Uterus (tissue), 4 donors: Measurements from ENCODE around the gene EVI5. TPM values are rescaled to one million over a fixed set of nuclear protein-coding genes. Genes with fewer than 3 reads are reported as not detected.

Experiments
- DNase-seq, 2 donors: peaks; one replicate each; pipeline ENCODE4 v3.0.0-alpha.2; 2019 to 2020
- H3K27ac ChIP-seq, 2 donors: fragments of 200-600 bp; sonication (generic); 1 replicate in 1 of 2; 2 replicates in 1 of 2; pipeline ENCODE4 v1.5.1; 2016 to 2018
- H3K27me3 ChIP-seq, 2 donors: fragments of 200-600 bp; sonication (generic); one replicate each; pipeline ENCODE4 v1.5.1; 2018 to 2019; ENCODE audit warnings: control low read depth in 1 of 2
- H3K36me3 ChIP-seq, 2 donors: fragments of 200-600 bp; sonication (generic); one replicate each; pipeline ENCODE4 v1.5.1; 2019; ENCODE audit warnings: control low read depth in 1 of 2
- H3K4me1 ChIP-seq, 2 donors: fragments of 200-600 bp; sonication (generic); one replicate each; pipeline ENCODE4 v1.5.1; 2018 to 2019; ENCODE audit warnings: control low read depth in 1 of 2
- H3K4me3 ChIP-seq, 2 donors: fragments of 200-600 bp; sonication (generic); 1 replicate in 1 of 2; 2 replicates in 1 of 2; pipeline ENCODE4 v1.5.1; 2018 to 2019; ENCODE audit warnings: mild to moderate bottlenecking in 1 of 2
- H3K9me3 ChIP-seq, 2 donors: fragments of 200-600 bp; sonication (generic); one replicate each; pipeline ENCODE4 v1.5.1; 2019; ENCODE audit warnings: control low read depth in 1 of 2
- CTCF ChIP-seq, 4 experiments: fragments of 200-600 bp in 2 of 4; fragments of 450-650 bp in 2 of 4; sonication (generic) in 2 of 4; IDR thresholded peaks; one replicate each; pipeline ENCODE4 v1.5.1; 2016 to 2019; ENCODE audit warnings: antibody characterized with exemption in 4 of 4, mild to moderate bottlenecking in 2 of 4, moderate library complexity in 1 of 4
- POLR2A ChIP-seq, 2 donors: fragments of 450-650 bp; IDR thresholded peaks; one replicate each; pipeline ENCODE4 v1.6.1; 2016; ENCODE audit warnings: antibody characterized with exemption in 2 of 2, mild to moderate bottlenecking in 1 of 2, moderate library complexity in 1 of 2
- intact Hi-C: fragments of 100-400 bp; cut with DNase I; formaldehyde crosslinking; loops from one replicate; pipeline ENCODE4 v1.15.1; 2023; ENCODE audit warnings: low total_unique reads
- total RNA-seq, 4 donors: library from RNA; depleted of rRNA in 3 of 4; stranded (reverse); fragments of >200 nt in 3 of 4; gene quantifications; one replicate each; pipeline versions ENCODE4 v1.1.0 to v1.2.4, GENCODE V29; 2014 to 2023
- donor health status: DM: yes; HTN: yes; CAD: no.

Gene EVI5
- total RNA-seq, 4 donors from 2014 or later, result 53.0 to 112 (median 58.4) TPM

GRCh38 chr1:92478393-92478792, 306.5 kb downstream of the EVI5 start:
- peaks cover 0 to 18% of the 10 kb centered on the region in 2 donors for H3K4me1 ChIP-seq
- no peak for TF ChIP-seq POLR2A (IDR thresholded peaks at IDR 0.05)
- TF ChIP-seq CTCF (IDR thresholded peaks at IDR 0.05), result no peak
- DNase-seq, result no peak
- intact Hi-C loops, result no loop called here
- H3K36me3 ChIP-seq, result no peaks in the 10 kb centered on the region
- H3K27me3 ChIP-seq, result peaks cover 0 to 29% of the 10 kb centered on the region in 2 donors
- no peak overlapping the region for H3K27ac ChIP-seq
- H3K4me3 ChIP-seq, result no peak overlapping the region
- H3K9me3 ChIP-seq, result no peaks in the 10 kb centered on the region

- DNase-seq, result no peak
- Histone ChIP-seq H3K4me3 (no peak overlapping the region), H3K9me3 (no peaks in the 10 kb centered on the region), H3K27ac (no peak overlapping the region), H3K36me3 (no peaks in the 10 kb centered on the region), H3K27me3 (peaks cover 0 to 9% of the 10 kb centered on the region in 2 donors), H3K4me1 (peaks cover 0 to 5% of the 10 kb centered on the region in 2 donors)
- TF ChIP-seq POLR2A (IDR thresholded peaks at IDR 0.05) (no peak), CTCF (IDR thresholded peaks at IDR 0.05) (no peak)
- intact Hi-C loops, result no loop called here
Measured at GRCh38 chr1:92476071-92476631, 308.8 kb downstream of the EVI5 start.

GRCh38 chr1:92475029-92475428, 309.9 kb downstream of the EVI5 start:
- intact Hi-C loops, result no loop called here
- TF ChIP-seq CTCF (IDR thresholded peaks at IDR 0.05) (no peak), POLR2A (IDR thresholded peaks at IDR 0.05) (no peak)
- H3K27me3 ChIP-seq, result peaks cover 0 to 1% of the 10 kb centered on the region in 2 donors
- H3K4me1 ChIP-seq, result no peaks in the 10 kb centered on the region
- no peak overlapping the region for H3K4me3 ChIP-seq
- H3K27ac ChIP-seq, result no peak overlapping the region
- H3K9me3 ChIP-seq, result no peaks in the 10 kb centered on the region
- no peak for DNase-seq
- no peaks in the 10 kb centered on the region for H3K36me3 ChIP-seq

GRCh38 chr1:92473781-92474495, 311.0 kb downstream of the EVI5 start:
- Histone ChIP-seq H3K27ac (no peak overlapping the region), H3K4me1 (no peaks in the 10 kb centered on the region), H3K36me3 (no peaks in the 10 kb centered on the region), H3K27me3 (no peaks in the 10 kb centered on the region), H3K9me3 (no peaks in the 10 kb centered on the region), H3K4me3 (no peak overlapping the region)
- TF ChIP-seq CTCF (IDR thresholded peaks at IDR 0.05) (no peak), POLR2A (IDR thresholded peaks at IDR 0.05) (no peak)
- intact Hi-C loops, result no loop called here
- no peak for DNase-seq

- Histone ChIP-seq H3K27me3 (no peaks in the 10 kb centered on the region), H3K4me3 (no peak overlapping the region), H3K36me3 (no peaks in the 10 kb centered on the region), H3K4me1 (no peaks in the 10 kb centered on the region), H3K27ac (no peak overlapping the region), H3K9me3 (no peaks in the 10 kb centered on the region)
- intact Hi-C loops, result no loop called here
- no peak for DNase-seq
- no peak for TF ChIP-seq CTCF (IDR thresholded peaks at IDR 0.05)
- TF ChIP-seq POLR2A (IDR thresholded peaks at IDR 0.05), result no peak
Measured at GRCh38 chr1:92470216-92470615, 314.7 kb downstream of the EVI5 start.
